Measurements from ENCODE around the gene NR3C2. TPM values are rescaled to one million over a fixed set of nuclear protein-coding genes. Genes with fewer than 3 reads are reported as not detected.

Gene NR3C2
- total RNA-seq, 1 experiment from 2014 or later: 2.7 TPM

- ATAC-seq (no peak), DNase-seq (ENCODE audit: low read depth, low spot score) (no peak)
- no peaks in the 10 kb centered on the region for H3K9me3 ChIP-seq (ENCODE audit: control insufficient read depth in 1 of 2, insufficient read depth in 1 of 2, low read depth in 1 of 2, low read length in 2 of 2)
- H3K4me3 ChIP-seq (replicated peaks in 1 of 2; ENCODE audit: low read depth in 1 of 2, low read length in 2 of 2): no peak overlapping the region
- ChIA-PET POLR2A (no interaction called here), CTCF (no interaction called here), RAD21 (ENCODE audit: low non-redundant PET in 1 of 2, low total read pairs in 2 of 2, uncharacterized antibody in 2 of 2, unreplicated experiment in 2 of 2) (no interaction called here)
- intact Hi-C loops (cut with micrococcal nuclease): no loop called here
- no peak overlapping the region for H3K9ac ChIP-seq (ENCODE audit: low read length)
- no peak overlapping the region for H3K27ac ChIP-seq (ENCODE audit: low read depth, low read length)
- H3K4me1 ChIP-seq (ENCODE audit: control insufficient read depth in 1 of 2, insufficient read depth in 2 of 2, low read length in 2 of 2): no peaks in the 10 kb centered on the region
- no peaks in the 10 kb centered on the region for H3K79me2 ChIP-seq (ENCODE audit: insufficient read depth, low read length)
- H3K4me2 ChIP-seq (ENCODE audit: low read length): no peak overlapping the region
- no peaks in the 10 kb centered on the region for H3K9me2 ChIP-seq (ENCODE audit: insufficient read depth)
- H4K20me1 ChIP-seq (ENCODE audit: insufficient read depth): no peaks in the 10 kb centered on the region
- H3K27me3 ChIP-seq (ENCODE audit: insufficient read depth, low read length): no peaks in the 10 kb centered on the region
- no TSS peak for BruUV-seq (replicated peaks)
- no peak for TF ChIP-seq FOSL1 (IDR thresholded peaks at IDR 0.05; ENCODE audit: low read depth)
- no peak for TF ChIP-seq ZNF274 (IDR thresholded peaks at IDR 0.05; ENCODE audit: low read depth, low read length)
- no peak for TF ChIP-seq YY1 (IDR thresholded peaks at IDR 0.05; ENCODE audit: extremely low read depth, insufficient replicate concordance, low read depth, low read length)
- TF ChIP-seq CEBPB (IDR thresholded peaks at IDR 0.05; ENCODE audit: low read depth): no peak
- TF ChIP-seq, protein P1, sequence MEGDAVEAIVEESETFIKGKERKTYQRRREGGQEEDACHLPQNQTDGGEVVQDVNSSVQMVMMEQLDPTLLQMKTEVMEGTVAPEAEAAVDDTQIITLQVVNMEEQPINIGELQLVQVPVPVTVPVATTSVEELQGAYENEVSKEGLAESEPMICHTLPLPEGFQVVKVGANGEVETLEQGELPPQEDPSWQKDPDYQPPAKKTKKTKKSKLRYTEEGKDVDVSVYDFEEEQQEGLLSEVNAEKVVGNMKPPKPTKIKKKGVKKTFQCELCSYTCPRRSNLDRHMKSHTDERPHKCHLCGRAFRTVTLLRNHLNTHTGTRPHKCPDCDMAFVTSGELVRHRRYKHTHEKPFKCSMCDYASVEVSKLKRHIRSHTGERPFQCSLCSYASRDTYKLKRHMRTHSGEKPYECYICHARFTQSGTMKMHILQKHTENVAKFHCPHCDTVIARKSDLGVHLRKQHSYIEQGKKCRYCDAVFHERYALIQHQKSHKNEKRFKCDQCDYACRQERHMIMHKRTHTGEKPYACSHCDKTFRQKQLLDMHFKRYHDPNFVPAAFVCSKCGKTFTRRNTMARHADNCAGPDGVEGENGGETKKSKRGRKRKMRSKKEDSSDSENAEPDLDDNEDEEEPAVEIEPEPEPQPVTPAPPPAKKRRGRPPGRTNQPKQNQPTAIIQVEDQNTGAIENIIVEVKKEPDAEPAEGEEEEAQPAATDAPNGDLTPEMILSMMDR (IDR thresholded peaks at IDR 0.05 in 2 of 3, conservative IDR thresholded peaks at IDR 0.05 in 1 of 3; ENCODE audit: borderline replicate concordance in 1 of 3, insufficient read depth in 1 of 3, low read depth in 2 of 3, low read length in 2 of 3): no peak
- TF ChIP-seq RAD21 (IDR thresholded peaks at IDR 0.05; ENCODE audit: low read depth): no peak
- TF ChIP-seq REST (IDR thresholded peaks at IDR 0.05; ENCODE audit: low read depth): no peak
- no peak for TF ChIP-seq ELF1 (IDR thresholded peaks at IDR 0.05; ENCODE audit: borderline replicate concordance, low read depth)
- TF ChIP-seq, protein P2, sequence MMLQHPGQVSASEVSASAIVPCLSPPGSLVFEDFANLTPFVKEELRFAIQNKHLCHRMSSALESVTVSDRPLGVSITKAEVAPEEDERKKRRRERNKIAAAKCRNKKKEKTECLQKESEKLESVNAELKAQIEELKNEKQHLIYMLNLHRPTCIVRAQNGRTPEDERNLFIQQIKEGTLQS (IDR thresholded peaks at IDR 0.05): no peak
- TF ChIP-seq ZBTB33 (IDR thresholded peaks at IDR 0.05; ENCODE audit: extremely low read depth, insufficient replicate concordance, low read length): no peak
- no peak for TF ChIP-seq CBX3 (IDR thresholded peaks at IDR 0.05; ENCODE audit: low read depth)
- no peak for TF ChIP-seq SRF (IDR thresholded peaks at IDR 0.05; ENCODE audit: low read depth)
- TF ChIP-seq, protein P3, sequence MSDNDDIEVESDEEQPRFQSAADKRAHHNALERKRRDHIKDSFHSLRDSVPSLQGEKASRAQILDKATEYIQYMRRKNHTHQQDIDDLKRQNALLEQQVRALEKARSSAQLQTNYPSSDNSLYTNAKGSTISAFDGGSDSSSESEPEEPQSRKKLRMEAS (IDR thresholded peaks at IDR 0.05): no peak
- TF ChIP-seq EGR1 (IDR thresholded peaks at IDR 0.05; ENCODE audit: low read depth): no peak
- TF ChIP-seq SP1 (IDR thresholded peaks at IDR 0.05; ENCODE audit: low read depth): no peak
- no peak for TF ChIP-seq TCF7L2 (IDR thresholded peaks at IDR 0.05; ENCODE audit: borderline replicate concordance, extremely low read depth, insufficient read depth, insufficient read length)
- H3K36me3 ChIP-seq (ENCODE audit: control insufficient read depth in 1 of 2, insufficient read depth in 2 of 2, low read length in 2 of 2): no peaks in the 10 kb centered on the region
- no peak overlapping the region for H2AFZ ChIP-seq (ENCODE audit: low read depth, low read length, poor library complexity, severe bottlenecking)
Observed at GRCh38 chr4:148355442-148356123, 86.6 kb downstream of the NR3C2 start.
